HG03354 (cell line): Measurements from ENCODE around the gene DES.
A peak's percentile ranks its signal among the peaks of the same experiment; 100 is the strongest.
"Not testable (repeated sequence)": the region's sequence is repeated elsewhere in the genome, so short reads cannot be mapped to it uniquely, and the experiment has no call there.

Source experiments
- ATAC-seq: cut with Tn5 transposase; IDR thresholded peaks from one replicate; pipeline ENCODE4 v1.9.1; 2021; ENCODE audit warnings: mild to moderate bottlenecking; ENCODE audit not compliant: unreplicated experiment, poor library complexity, severe bottlenecking

The DES gene

DNA sequence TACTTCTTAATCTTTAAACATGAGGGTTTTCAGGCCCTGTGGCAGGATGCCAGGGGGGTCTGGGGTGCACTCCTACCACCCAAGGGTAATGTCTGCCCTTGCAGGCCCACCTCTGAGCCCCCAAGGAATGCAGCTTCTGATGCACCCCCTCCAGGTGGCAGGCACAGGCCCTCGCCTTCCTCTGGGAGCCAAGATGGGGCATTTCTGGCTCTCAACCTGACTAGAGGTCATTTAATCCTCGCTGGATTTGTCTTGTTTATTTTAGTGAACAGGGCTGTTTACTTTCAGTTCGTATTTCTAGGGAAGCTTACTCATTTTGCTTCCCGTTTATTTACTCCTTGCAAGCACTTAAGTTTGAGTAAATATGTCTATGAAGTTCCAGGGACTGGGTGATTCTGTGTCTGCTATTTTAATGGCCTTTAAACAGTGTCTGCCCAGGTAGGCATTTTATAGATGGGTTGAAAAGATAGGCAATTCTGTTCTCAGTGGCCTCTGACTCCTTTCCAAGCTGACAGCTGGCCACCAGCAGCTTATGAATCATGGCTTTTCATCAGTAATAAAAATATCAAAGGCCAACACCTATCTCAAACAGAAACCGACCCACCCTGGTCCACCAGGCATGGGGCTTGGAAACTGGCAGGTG is 19.3 kb upstream of the DES start:
- no peak for ATAC-seq

DNA sequence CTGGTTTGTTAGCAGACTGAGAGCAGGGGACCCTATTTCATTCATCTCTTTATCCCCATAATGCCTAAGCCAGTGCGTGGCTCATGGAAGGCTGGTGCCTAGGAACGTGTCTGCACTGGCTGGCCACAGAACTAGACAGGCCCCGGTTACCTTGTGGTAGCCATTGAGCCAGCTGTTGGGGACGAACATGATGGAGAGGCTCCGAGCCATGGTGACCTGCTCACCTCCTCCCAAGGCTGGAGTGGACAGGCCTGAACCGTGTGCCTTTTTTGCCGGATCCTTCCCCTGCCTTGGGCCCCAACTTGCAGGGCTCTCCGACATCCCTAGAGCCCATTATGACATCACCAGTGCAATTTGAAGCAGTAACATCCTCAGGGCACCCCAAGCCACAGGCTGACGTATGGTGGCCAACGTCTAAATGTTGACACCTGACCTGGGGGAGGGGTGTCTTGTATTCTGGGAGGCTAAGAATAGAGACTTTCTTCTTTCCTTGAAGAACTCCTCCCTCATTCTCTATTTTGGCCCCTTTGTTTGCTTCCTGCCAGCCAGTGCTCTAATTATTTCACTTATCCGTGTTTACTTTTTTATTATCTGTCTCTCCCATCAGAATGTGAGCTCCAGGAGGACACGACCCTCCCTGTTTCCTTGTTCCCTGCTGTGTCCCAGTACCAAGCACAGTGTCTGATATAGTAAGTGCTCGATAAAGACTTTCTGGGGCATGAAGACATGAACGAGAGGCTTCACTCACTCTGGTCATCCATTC is 18.3 kb upstream of the DES start:
- ATAC-seq: no peak

DNA sequence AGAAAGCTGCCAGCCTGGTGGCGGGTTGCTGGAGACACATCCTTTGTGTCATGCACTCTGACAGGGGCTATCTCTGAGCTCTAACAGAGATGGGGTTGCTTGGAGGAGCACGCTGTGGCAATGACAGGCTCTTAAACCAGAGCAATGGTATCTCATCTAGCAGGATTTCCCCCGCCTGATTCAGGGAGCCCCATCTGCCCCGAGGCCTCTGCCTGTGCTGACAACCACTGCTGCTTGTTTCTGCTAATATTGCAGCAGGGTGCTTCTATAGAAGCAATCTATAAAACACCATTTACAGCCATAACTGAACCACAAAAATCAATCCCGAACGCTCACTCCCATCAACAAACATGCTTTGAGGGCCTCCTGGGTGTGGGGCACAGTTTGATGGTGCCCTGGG is 17.6 kb upstream of the DES start:
- ATAC-seq: no peak

DNA sequence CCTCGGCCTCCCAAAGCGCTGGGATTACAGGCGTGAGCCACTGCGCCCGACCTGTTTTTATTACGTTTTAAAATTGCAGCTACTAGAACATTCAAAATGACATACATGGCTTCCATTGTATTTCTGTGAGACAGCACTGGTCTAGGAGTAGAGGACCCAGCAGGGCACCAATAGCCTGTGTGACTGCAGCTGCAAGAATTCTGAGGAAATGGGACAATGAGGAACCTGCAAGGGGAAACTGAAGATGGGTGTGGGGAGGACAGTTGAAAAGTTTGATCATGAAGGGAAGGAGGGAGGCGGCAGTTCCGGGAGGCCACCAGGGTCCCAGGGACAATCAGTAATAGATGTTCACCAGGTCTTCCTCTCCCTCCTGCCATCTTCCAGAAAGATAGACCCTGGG is 16.6 kb upstream of the DES start:
- no peak for ATAC-seq

DNA sequence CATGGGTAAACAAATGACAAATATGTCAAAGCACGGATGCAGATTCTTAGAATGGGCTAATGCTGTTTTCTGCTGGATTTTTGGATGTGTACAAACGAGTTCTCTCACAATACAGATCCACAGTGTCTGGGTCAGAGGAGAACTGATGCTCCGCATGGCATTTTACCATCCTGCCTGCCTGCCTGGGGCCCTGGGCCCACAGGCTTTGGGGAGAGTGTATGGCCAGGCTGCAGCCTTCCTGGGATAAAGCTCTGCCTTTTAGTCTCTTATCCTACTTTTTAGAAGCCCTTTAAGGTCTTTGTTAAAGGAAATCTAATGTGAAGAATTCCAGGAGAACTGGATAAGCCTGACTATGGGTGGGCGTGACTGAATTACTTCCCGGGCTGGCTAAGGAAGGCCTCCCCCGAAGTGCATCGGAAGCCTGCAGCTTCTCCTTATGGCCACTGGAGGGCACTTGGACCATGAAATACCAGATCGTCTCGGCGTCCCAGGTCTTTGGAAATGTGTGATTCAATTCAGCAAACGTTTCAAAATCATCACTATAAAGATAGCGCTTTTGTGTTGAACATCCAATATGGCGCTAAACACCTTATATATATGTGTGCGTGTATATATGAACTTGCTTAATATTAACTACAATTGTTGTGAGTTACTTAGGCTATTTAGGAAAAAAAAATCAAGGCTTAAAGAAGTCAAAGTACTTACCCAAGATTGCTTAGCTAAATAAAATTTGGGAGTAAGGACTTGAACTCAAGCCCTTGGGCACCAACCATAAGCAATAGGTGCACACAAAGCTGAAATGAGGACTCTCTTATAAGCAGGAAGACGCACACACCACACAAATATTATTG is 15.3 kb upstream of the DES start:
- ATAC-seq: peak; percentile 74

DNA sequence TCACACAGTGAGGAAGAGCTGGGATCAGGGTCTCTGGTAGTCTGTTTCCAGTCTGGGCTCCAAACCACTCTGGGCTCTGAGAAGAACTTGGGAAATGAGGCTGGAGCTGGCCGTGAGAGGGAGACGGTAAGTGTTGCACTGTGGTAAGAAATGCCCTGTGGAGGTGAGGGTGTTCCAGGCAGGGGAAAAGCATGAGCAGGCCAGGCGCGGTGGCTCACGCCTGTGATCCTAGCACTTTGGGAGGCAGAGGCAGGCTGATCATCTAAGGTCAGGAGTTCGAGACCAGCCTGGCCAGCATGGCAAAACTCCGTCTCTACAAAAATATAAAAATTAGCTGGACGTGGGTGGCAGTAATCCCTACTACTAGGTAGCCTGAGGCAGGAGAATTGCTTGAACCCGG is 14.3 kb upstream of the DES start:
- no peak for ATAC-seq

DNA sequence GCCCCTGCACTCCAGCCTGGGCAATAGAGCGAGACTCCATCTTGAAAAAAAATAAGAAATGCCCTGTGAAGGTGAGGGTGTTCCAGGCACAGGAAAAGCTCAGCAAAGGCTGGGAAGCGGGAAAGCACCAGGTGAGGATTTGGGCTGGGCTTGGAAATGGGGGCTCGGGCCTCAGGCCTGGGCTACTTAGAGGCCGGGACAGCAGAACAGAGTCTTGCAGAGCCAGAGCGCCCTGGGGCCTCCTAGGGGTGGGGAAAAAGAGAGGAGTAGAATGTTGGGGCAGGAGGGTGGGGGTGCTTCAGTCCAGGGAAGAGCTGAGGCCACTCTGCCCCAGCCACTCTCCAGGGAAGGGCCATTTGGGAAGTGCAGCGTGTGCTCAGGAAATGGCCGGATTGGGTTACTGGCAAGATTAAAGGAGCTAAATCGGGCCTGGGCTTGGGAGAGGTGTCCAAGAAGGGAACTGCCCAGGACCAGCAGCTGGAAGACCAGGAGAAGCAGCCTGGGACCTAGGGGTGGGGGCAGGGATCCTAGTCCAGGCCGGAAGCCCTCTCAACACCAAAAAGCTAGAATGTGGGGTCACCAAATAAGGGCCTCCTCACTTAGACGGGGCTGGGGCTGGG is 13.8 kb upstream of the DES start:
- ATAC-seq: no peak

DNA sequence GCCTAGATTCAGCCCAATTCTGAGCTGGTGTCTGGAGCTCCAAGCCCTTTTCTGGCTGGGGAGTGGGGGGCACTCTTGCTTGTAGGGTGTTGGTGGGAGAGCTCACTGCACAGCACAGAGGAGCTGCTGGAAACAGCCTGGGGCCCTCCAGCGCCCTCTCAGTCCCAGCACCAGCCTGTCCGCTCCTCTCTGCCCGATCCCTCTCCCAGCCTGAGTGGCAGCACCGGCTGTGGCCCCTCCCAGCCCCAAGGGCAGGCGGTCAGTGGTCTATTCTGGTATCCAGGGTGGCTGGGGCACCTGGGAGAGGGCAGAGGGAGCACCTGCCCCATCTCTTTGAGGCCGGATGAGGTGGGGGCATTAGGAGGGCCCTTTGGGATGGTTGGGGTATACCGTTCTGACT is 13.2 kb upstream of the DES start:
- ATAC-seq: no peak

DNA sequence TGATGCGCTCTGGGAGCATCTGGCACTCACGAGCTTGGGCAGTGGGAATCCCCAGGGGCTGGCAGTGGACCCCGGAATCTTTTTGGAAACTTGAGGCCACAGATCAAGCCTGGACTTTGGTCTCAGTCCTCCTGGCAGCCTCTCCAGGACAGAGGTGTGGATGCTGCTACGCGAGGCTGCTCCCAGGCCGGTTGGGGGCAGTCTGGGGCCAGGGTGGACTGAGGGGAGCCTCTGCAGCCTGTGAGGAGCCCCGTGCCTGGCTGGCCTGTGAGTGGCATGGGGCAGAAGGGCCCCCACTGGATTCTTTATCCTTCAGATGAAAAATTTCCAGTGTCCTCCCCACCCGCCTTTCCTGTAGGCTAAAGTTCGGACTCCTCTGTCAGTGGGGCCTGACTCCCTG is 12.7 kb upstream of the DES start:
- ATAC-seq: no peak

DNA sequence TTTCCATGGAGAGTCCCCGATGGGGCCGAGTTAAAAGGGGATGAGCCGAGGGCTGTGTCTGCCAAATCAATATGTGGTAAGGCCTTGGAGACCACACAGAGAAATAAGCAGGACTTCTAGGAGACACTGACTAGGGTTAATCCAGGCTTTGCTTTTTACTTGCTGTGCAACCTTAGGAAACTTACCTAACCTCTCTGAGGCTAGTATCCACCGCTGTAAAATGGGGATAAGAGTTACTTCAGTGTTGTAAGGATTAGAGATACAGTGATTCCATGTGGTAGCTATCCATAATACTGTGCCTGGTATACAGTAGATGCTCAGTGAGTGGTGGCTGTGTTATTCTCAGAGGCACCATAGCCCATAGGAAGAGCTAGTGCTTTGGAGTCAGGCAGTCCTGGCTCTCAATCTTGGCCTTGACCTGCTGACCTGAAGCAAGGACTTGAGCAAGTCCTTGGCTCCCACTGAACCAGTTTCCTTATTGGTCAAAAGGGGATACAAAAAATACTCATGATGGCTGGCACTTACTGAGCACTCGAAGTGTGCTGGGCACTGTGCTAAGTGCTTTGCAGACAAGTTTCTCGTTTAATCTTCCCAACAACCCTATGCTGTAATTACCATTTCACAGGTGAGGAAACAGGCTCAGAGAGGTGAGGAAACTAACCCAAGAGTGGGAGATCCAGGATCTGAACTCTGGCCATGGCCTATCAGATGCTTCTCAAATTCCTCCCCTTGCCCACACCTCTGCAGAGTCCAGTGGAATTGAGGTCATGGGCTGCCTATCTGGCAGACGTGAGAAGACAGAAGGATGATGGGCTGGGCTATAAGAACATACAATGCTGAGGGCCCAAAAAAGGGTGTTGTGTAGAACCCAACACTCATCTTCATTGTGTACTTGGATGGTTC is 12.0 kb upstream of the DES start:
- ATAC-seq: no peak

DNA sequence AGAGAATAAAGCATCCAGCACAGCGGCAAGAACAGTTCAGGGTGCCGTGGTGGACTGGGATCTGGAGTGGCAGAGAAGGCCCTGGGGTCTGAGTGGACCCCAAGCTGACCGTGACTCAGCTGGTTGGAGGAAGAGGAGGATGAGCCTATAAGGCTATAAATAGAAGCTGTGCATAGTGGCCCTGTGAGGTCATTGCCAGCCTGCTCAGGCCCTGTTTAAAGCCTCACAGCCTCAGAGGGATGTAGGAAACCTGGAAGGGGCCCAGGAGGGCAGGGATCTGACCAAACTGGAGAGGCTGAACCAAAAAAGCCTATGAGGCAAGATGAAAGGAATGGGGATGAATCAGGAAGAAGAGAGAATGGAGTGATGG is 11.3 kb upstream of the DES start:
- ATAC-seq: no peak

DNA sequence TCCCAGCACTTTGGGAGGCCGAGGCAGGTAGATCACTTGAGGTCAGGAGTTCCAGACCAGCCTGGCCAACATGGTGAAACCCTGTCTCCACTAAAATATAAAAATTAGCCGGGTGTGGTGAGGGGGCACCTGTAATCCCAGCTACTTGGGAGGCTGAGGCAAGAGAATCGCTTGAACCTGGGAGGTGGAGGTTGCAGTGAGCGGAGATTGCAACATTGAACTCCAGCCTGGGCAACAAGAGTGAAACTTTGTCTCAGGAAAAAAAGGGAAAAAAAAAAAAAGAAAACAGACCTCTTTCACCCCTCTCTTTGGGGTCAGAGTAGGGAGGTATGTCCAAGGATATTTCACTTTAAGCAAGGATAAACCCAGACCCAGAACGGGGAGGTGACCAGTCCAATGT is 10.8 kb upstream of the DES start:
- not testable (repeated sequence) for ATAC-seq

DNA sequence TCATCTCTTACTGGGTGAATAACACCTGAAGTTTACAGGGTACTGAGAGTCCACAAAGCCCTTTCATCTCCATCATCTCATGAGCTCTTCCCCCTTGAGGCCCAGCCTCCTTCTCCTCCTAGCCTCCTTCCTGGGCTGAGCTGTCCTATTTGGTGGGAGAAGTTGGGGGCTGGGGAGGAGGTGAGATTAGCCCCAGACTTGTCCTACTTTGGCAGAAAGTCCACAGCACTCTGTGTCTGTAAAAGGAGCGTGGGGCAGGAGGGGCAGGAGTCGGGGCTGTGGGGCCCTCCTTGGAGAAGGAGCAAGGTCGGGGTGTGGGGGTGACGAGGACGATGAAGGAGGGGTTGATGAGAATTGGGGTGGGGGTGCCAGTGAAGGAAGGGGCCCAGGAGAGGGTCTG is 10.0 kb upstream of the DES start:
- ATAC-seq: no peak

DNA sequence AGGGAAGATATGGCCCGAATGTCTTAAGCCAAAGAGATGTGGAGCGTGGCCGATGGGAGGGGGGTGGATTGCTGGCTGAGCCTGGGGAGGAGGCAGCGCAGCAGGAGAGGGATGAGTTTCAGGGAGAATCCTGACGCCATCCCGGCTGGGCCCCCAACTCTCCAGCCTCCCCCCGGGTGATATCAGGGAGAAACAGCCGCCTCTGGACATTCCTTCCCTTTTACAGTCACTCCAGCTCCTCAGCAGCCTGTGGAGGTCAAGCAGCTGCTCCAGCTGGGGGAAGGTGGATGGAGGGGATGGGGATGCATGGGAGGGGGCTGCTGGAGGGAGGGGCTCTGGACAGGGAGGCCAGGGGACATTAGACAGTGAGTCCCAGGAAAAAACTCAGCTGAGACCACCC is 9.5 kb upstream of the DES start:
- ATAC-seq: no peak

DNA sequence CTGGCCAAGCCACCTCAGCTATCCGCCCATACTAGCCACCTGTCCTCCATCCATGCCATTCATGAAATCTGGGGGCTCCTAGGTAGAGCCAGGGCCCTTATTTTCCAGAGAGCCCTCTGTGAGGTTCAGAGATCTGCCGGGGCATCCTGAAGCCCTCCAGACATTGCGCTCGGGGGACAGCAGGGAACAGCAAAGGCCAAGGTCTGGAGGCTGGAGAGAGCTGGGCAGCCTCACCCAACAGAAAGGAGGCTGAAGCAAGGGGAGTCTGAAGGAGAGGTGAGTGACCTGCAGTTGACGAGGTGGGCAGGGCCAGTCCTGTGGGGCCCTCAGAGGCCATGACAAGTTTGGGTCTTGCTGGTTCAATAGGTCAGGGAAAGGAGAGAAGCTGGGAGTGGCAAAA is 8.6 kb upstream of the DES start:
- no peak for ATAC-seq

DNA sequence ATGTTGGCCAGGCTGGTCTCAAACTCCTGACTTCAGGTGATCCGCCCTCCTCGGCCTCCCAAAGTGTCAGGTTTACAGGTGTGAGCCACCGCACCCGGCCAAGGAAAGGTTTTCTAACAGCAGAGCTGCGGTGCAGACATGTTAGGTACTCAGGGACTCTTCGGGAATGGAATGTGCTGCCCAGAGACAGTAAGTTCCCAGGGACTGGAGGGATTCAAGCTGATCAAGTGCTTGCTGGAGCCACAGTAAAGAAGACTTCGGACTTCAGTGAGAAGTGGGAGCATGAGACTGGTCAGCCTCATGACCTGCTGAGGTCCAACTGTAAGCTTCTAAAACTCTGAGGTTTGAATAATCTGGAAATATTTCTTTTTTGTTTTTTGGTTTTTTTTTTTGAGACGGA is 7.8 kb upstream of the DES start:
- no peak for ATAC-seq

DNA sequence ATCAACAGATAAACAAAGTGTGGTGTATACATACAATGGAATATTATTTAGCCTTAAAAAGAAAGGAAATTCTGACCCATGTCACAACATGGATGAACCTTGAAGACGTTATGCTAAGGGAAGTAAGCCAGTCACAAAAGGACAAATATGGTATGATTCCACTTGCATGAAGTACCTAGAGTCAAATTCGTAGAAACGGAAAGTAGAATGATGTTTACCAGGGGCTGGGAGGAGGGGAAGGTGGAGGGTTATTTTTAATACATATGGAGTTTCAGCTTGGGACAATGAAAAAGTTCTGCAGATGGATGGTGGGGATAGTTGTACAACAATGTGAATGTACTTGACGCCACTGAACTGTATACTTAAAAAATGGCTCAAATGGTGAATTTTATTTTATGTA is 3.3 kb upstream of the DES start:
- ATAC-seq: no peak

DNA sequence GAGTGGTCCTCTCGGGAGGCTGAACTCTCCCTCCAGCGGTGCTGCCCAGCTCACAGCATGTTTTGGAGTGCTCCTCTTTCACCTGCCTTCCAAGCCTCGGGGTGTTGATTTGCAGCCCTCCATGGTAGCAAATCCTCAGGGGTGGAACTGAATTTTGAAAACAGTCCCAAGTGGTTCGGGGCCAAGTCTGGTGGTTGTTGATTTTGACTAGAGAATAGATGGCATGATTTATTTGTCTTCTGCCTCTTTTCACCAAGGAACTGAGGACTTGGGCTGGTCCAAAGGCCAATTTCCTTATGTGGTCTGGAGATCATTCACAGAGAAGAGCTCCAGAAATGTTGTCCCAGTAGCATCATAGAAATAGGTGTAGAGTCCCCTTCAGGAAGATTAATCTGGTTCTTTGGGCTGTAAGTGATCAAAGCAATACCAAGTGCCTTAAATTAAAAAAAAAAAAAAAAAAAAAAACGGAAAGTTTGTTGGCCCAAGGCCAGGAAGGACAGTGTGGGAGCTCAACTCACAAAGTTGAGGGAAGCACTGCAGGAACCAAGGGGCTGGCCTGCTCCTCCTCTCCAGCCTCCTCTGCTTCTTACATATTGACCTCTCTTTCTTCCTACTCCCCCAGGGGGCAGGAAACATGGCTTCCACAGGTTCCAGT is 2.5 kb upstream of the DES start:
- no peak for ATAC-seq

DNA sequence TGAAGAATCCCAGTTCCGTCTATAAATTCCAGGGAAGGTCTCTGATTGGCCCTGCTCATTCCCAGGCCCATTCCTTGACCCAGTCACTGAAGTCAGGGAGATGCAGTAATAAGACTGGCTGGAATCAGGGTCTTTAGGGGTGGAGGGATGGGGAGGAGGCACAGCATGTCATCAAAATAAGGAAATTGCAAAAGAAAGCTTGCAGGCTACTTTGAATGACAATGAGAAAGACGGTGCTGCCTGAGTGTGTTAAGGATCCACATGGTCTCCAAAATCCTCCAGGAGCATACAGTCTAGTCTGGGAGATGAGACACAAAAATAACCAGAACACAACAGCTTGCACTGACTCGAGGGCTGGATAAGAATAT is 2.0 kb upstream of the DES start:
- ATAC-seq: no peak
